LoVo (cell line): ENCODE measurements around the gene CPT1C.

Source experiments
- DNase-seq: peaks from one replicate; pipeline ENCODE4 v3.0.0-alpha.2; 2016; ENCODE audit warnings: low spot score

CPT1C gene

DNA sequence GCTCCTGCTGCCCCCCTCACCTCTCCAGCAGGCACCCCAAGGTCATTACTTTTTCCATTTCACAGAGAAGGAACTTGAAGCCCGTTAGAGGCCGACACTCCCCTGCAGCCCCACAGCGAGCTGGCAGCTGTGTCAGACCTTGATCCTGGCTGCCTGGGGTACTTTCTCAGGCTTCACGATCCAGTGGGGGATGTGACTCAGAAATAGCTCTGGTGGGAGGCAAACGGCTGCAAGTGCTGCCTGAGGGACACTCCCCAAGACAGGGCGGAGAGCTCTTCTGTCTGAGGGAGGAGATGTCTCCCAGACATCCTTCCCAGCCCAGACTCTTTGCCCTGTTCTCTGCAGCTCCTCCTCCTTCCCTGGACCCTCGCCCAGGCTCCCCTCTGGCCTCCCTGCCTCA, 67.4 kb downstream of the CPT1C start:
- no peak for DNase-seq

DNA sequence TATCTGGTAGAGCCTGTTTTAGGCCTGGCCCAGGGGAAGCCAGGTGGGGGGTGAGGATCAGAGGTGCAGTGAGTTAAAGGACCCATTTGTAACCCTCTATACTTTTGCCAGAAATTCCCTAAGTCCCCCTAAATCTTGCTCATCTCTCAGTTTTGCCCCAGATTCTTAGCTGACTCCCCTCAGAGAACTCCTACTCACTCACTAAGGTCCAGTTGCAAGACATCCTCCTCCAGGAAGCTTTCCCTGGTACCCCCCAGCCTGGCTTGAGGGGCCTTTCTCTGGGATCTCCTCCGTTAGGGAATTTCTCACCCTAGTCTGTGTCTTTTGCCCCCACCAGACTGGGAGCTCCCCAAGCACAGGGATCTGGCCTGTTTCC, 70.3 kb downstream of the CPT1C start:
- DNase-seq = no peak

DNA sequence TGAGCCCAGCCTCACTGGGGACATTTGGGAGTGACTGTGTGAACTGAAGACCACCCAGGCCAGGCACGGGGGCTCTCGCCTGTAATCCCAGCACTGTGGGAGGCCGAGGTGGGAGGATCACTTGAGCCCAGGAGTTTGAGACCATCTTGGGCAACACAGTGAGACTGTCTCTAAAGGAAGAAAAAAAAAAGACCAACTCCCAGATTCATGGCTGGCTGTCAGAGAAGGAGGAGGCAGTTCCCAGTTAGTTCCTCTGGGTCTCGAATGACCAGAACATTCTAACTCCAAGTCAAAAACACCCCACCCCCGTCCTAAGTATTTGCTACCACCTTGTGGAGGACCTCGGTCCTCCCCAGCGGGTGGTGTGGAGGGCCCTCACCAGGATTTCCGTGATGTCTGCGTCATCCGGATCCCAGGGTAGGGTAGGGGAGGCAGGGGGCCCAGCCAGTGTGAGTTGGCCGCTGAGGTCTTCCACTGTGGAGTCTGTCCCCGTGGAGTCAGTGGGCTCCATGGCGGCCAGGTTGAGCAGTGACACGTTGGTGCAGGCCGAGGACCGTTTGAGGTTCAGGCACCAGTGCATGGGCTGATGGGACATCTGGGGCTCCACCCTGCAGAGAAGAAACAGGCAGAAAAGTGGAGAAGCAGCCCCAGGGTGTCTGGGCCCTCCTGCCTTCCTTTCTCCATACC, 70.9 kb downstream of the CPT1C start:
- DNase-seq = no peak

- no peak for DNase-seq
These were observed 72.3 kb downstream of the CPT1C start, which contains the start of gene TSKS for GRCh38 chr19:49763230-49763629. Gene TSKS (minus strand): TSS chr19:49763306. CDS start chr19:49763247, 59 bp downstream.
